Heart left ventricle (tissue), 13 donors: ENCODE results near the gene FKBP5.

ENCODE experiments used
- CTCF ChIP-seq, 12 donors: fragments of 200-600 bp; sonication (generic) in 4 of 12; IDR thresholded peaks; one replicate each; pipeline versions ENCODE4 v1.5.0 to v1.8.0; 2018 to 2022; ENCODE audit warnings: antibody characterized with exemption in 12 of 12, mild to moderate bottlenecking in 5 of 12
- POLR2A ChIP-seq, 2 donors: fragments of 450-650 bp; IDR thresholded peaks; one replicate each; pipeline ENCODE4 v1.6.1; 2017; ENCODE audit warnings: antibody characterized with exemption in 2 of 2, mild to moderate bottlenecking in 2 of 2, moderate library complexity in 2 of 2
- donor health status: ischemic (EF 13 %, LVEDD 7.1; RV severe dilation, severe dysfunction).
- donor health status: DM: no; HTN: yes; CAD: no.
- donor health status: DM: no; HTN: no; CAD: no.
- donor health status: ischemic (EF 25% LVEDD 6.9; RV normal size, moderate dysfunction).
- donor health status: ischemic (EF 25% LVEDD 5.7; RV mildly dilated, moderate dysfunction).
- donor health status: ischemic (EF 35%, LVEDD 5.7; RV mildly dilated, moderate dysfunction).
- donor health status: nonischemic (EF 11% LVEDD 7.7; RV severe dilation, severe dysfunction).
- donor health status: DM: yes; HTN: yes; CAD: no.
- donor health status: PGD.
- donor health status: ischemic (EF 29% LVEDD 5.4; RV normal size, mild dysfunction).
- donor health status: nonischemic (EF 23%, LVEDD 6.1; RV moderate dilation, normal function).

- TF ChIP-seq CTCF (IDR thresholded peaks at IDR 0.05) (no peak), POLR2A (IDR thresholded peaks at IDR 0.05) (no peak)
These were observed 7.4 kb downstream of the FKBP5 start for GRCh38 chr6:35681298-35681697.
